T-helper 1 cell treated with Interleukin-12 subunit alpha and Interleukin-12 subunit beta and Interleukin-4 antibody, amounts not matched to agents 30 μg/mL and 1 μg/mL, for 36 hours (primary cell): ENCODE measurements around the gene METTL25B.

ENCODE experiments used
- H3K27ac Mint-ChIP-seq: one replicate; pipeline ENCODE4 v1.8.0; 2021; ENCODE audit warnings: mild to moderate bottlenecking, mixed read lengths
- H3K27me3 Mint-ChIP-seq: one replicate; pipeline ENCODE4 v1.8.0; 2021; ENCODE audit warnings: low read depth, mixed read lengths
- H3K36me3 Mint-ChIP-seq: one replicate; pipeline ENCODE4 v1.8.0; 2021; ENCODE audit warnings: low read depth, mixed read lengths
- H3K4me1 Mint-ChIP-seq: one replicate; pipeline ENCODE4 v1.8.0; 2021; ENCODE audit warnings: low read depth, mixed read lengths
- H3K4me3 Mint-ChIP-seq: one replicate; pipeline ENCODE4 v1.8.0; 2021; ENCODE audit warnings: mild to moderate bottlenecking, moderate library complexity, mixed read lengths
- H3K9me3 Mint-ChIP-seq: one replicate; pipeline ENCODE4 v1.8.0; 2021; ENCODE audit warnings: mixed read lengths

METTL25B gene

DNA sequence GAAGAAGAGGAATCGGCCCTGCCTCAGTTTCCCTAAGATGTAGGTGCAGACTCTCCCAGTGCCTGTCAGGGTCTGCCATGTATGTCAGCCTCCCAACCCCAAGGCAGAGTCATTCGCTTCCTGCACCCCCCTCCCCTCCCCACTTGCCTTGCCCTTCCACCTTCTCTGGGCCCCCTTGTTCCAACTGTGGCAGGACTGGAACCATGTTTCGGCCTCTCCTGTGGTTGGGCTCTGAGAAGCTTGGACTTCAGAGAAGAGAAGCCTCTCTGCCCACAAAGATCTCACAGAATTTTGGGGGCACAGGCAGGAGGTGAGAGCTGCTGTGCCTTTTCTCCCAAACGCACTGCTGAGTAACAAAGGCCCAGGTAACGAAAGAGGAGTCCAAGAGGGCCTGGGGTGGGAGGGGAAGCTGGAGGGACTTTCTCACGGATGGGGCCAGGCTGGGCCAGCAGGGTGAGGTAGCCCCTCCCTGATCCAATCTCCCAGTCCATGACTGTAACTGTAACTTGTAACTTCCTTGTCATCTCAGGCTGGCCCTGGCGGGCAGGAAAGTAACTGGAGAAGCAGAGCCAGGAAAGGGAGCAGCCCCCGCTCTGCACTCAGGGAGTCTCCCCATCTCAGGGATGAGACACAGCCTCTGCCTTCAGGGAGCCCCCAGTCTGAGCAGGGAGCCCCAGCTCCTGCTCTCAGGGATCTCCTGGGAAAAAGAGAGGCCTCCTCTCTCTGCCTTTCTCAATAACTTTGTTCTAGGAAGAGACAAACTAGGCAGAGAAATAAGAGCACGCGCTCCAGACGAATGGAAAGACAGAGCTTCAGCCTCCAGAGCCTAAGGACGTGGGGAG is 34.2 kb upstream of the METTL25B start:
- peaks cover 3% of the 10 kb centered on the region for H3K36me3 Mint-ChIP-seq
- H3K4me1 Mint-ChIP-seq: peaks cover 21% of the 10 kb centered on the region
- peaks cover 76% of the 10 kb centered on the region for H3K27me3 Mint-ChIP-seq
- no peak overlapping the region for H3K4me3 Mint-ChIP-seq
- H3K9me3 Mint-ChIP-seq: no peaks in the 10 kb centered on the region
- no peak overlapping the region for H3K27ac Mint-ChIP-seq

DNA sequence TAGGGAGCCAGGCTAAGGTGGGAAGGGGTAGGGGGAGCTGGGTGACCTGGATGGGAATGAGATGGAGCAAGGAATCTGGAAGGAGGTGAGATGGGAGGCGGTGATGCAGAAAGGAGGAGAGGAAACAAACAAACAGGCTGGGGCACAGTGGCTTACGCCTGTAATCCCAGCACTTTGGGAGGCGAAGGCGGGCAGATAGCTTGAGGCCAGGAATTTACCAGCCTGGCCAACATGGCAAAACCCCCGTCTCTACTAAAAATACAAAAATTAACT is 33.6 kb upstream of the METTL25B start:
- no peak overlapping the region for H3K27ac Mint-ChIP-seq
- peaks cover 18% of the 10 kb centered on the region for H3K4me1 Mint-ChIP-seq
- H3K9me3 Mint-ChIP-seq: no peaks in the 10 kb centered on the region
- H3K36me3 Mint-ChIP-seq: peaks cover 3% of the 10 kb centered on the region
- no peak overlapping the region for H3K4me3 Mint-ChIP-seq
- peaks cover 74% of the 10 kb centered on the region for H3K27me3 Mint-ChIP-seq

DNA sequence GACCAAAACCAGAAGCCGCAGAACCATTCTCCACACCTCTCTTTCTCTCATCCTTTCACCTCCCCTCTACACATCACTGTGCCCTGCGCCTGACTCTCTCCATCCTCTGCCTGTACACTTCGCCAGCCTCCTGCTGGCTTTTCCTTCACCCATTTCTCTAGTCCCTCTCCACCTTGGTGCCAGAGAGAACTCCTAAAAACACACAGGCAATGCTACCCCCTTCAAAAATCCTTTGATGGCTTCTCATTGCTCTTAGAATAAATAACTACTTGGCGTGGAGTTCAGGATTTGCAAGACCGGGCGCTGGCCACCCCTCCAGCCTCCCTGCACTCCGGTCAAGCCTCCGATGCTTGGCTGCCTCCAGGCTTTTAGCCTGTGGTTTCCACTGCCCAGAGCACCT is 31.5 kb upstream of the METTL25B start:
- Mint-ChIP-seq H3K4me3 (no peak overlapping the region), H3K27ac (no peak overlapping the region), H3K4me1 (peaks cover 14% of the 10 kb centered on the region), H3K36me3 (peaks cover 3% of the 10 kb centered on the region), H3K27me3 (peaks cover 55% of the 10 kb centered on the region), H3K9me3 (no peaks in the 10 kb centered on the region)

DNA sequence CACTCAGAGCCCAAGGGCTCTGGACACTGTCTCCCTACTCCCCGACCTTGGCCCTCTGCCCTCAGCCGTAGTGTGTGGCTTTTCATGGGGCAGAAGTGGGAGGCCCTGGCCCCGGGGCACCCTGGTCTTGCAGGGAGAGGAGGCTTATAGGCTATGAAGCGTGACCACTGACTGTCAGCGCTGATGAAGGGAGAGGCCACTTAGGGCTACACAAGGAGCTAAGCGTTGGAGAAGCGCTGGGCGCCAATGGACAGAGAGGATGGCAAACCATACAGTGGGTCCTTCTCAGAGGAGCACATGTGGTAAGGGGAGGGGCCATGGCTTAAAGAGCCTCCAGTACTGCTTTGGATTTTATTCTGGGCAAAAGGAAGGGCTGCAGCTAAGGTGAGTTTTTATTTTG is 30.8 kb upstream of the METTL25B start:
- no peak overlapping the region for H3K27ac Mint-ChIP-seq
- H3K9me3 Mint-ChIP-seq: no peaks in the 10 kb centered on the region
- no peak overlapping the region for H3K4me3 Mint-ChIP-seq
- peaks cover 8% of the 10 kb centered on the region for H3K4me1 Mint-ChIP-seq
- H3K36me3 Mint-ChIP-seq: peaks cover 3% of the 10 kb centered on the region
- H3K27me3 Mint-ChIP-seq: peaks cover 50% of the 10 kb centered on the region

DNA sequence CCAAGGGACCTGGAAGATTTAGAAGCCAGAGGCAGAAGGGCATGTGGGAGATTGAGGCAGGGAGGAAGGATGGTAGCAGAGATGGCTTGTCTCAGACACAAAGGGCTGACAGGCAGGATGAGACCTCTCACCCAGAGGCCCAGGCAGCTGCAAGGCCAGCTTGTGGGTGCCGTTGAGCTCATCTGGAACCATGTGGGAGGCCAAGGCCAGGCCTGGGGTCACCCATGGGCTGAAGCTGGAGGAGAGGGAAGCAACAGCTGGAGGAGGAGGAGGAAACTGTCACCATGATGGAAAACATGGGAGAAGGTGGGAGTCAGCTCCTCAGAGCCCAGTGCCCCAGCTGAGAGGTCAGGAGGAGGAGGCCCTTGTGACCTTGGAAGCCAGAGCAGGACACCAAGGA is 29.3 kb upstream of the METTL25B start:
- H3K4me1 Mint-ChIP-seq: no peaks in the 10 kb centered on the region
- H3K27me3 Mint-ChIP-seq: peaks cover 50% of the 10 kb centered on the region
- H3K36me3 Mint-ChIP-seq: peaks cover 1% of the 10 kb centered on the region
- H3K27ac Mint-ChIP-seq: no peak overlapping the region
- H3K9me3 Mint-ChIP-seq: no peaks in the 10 kb centered on the region
- no peak overlapping the region for H3K4me3 Mint-ChIP-seq

DNA sequence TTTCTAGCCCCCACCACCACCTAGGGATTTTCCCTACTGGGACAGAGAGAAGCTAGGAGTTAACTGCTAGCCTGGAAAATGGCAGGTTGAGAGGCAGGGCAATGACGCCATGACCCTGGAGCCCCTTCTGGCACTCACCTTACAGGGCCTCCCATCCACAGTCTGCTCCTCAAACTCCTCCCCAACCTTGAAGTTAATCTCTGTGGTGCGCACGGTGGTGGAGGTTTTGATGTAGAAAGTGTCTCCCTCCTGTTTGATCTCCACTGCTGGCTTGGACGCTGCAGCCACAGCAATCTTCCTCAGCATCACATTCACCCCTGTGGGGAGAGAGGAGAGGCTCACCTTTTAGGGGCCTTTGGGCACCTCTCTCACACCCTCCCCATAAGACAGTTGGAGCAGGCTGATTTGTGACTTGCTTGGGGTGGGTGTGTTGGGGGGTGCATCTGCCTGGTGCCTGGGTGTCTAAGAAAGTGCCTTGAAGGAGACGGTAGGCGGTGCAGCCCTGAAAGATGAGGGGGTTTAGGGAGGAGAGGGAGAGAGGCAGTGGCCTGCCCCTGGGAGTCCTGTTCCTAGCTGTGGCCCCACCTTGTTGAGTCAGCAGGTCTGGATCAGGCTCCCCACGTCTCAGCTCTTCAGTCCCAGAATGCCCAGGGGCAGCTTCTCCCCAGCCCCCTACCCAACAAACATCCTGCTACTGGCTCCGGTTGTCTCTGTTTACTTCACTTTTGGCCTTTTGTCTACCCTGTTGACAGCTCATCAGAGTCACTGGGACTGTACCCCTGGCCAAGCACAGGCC is 27.3 kb upstream of the METTL25B start:
- H3K27me3 Mint-ChIP-seq: peaks cover 60% of the 10 kb centered on the region
- H3K9me3 Mint-ChIP-seq: no peaks in the 10 kb centered on the region
- no peak overlapping the region for H3K27ac Mint-ChIP-seq
- H3K4me1 Mint-ChIP-seq: peaks cover 7% of the 10 kb centered on the region
- no peak overlapping the region for H3K4me3 Mint-ChIP-seq
- H3K36me3 Mint-ChIP-seq: peaks cover 1% of the 10 kb centered on the region

DNA sequence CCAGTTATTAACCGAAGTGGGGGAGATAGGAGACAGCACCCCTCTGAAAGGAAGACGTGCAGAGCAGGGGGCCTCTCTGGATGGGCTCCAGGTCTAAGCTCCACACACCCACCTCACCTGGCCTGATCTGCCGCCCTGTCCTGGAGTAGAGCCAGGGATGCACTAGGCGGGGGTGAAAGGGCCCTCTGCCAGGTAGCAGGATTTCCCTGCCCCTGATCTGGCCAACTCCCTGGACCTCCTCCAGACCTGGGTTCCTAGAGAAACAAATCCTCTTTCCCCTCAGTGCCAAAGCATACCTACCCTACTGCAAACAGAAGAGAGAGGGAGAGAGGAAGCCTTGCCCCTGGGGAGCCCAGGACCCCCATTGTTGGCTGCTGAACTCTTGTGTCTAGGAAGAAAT is 24.9 kb upstream of the METTL25B start:
- Mint-ChIP-seq H3K27ac (no peak overlapping the region), H3K36me3 (peaks cover 1% of the 10 kb centered on the region), H3K4me3 (no peak overlapping the region), H3K27me3 (peaks cover 58% of the 10 kb centered on the region), H3K9me3 (no peaks in the 10 kb centered on the region), H3K4me1 (peaks cover 17% of the 10 kb centered on the region)

DNA sequence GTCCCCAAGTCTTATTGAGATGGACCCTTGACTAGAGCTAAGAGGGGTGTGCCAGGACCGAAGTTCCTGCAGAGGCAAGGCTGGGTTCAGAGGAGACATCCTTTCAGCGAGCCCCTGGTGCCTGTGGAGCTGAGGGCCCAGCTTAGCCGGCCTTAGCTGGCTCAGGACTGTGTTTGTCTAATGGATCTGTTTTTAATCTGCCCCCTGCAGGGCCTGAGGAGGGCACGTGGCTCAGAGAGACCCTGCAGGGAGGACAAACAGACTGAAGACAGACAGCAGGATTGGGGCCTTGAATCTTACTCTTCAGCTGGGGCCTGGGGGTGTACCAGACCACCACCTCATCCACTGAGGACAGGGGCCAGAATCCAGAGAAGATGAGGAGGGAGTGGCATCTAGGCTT is 24.5 kb upstream of the METTL25B start:
- no peak overlapping the region for H3K27ac Mint-ChIP-seq
- H3K4me1 Mint-ChIP-seq: peaks cover 17% of the 10 kb centered on the region
- H3K36me3 Mint-ChIP-seq: peaks cover 2% of the 10 kb centered on the region
- H3K27me3 Mint-ChIP-seq: peaks cover 54% of the 10 kb centered on the region
- H3K9me3 Mint-ChIP-seq: no peaks in the 10 kb centered on the region
- no peak overlapping the region for H3K4me3 Mint-ChIP-seq

DNA sequence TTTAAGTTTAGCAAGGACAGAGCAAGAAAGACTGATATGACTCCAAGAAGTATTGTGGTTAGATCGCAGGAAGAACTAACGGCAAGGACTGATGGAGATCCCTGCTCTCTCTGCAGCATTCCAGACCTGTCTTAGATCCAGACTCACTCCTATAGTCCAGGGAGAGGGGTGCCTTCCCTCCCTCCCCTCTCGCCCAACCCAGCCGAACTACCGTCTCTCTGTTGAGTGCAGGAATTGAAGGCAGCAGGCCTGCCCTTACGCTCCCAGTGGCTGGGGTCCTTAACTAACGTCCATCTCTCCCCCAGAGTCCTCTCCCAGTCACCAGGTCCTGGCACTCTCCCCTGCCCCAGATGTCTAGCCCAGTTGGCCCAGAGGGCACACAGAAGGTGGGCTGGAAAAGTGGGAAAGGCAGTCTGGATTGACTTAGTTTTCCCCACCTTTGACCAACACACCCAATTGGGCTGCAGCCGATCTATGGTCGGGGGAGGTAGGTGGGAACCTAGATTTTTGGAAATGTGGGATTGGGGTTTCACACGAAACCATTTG is 24.0 kb upstream of the METTL25B start:
- Mint-ChIP-seq H3K27me3 (peaks cover 50% of the 10 kb centered on the region), H3K9me3 (no peaks in the 10 kb centered on the region), H3K36me3 (peaks cover 1% of the 10 kb centered on the region), H3K4me3 (no peak overlapping the region), H3K27ac (no peak overlapping the region), H3K4me1 (peaks cover 17% of the 10 kb centered on the region)

DNA sequence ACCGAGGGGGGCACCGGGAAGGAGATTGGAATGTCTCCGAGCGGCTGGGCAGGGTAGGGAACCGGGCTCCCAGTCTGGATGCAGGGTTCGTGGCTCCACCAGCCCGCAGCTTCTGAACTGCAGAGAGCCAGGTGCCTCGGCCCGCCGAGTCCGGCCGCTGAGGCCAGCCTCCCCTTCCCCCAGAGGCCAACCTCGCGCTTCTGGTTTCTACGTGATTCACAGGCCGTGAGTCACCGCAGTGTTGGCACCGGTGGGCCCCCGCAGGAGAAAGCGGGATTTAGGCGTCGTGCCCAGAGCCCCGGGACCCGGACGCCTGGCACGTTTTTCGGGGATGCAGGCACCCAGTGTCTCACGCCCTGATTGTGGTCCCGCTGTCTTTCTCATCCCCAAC is 23.3 kb upstream of the METTL25B start:
- H3K27ac Mint-ChIP-seq: no peak overlapping the region

DNA sequence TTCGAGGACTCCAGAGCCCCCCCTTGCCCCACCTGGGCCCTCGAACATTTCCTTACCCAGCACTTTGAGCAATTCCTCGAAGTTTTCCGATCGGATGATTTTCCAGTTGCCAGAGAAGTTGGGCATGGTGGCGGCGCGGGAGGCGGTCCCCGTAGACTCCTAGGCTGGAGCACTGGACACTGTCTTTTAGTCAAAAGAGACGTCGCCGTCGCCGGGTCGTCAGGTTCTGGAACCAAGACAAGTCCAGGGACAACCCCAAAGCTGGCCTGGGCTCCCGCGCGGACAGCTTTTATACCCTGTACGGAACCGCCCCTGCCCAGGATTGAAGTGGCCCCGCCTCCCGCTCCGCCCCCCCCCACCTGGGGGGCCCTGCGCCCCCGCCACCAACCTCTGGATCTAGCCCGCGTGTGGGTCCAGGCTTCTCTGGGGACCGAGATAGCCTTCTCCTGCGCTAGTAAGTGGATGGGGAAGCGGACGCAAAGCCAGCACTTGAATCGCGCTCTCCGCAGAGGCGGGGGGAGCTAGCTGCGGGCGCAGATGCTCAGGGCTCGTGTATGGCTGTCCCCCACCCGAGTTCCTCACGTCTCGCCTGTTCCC is 22.9 kb upstream of the METTL25B start, which contains the start of gene CRABP2:
CRABP2 (minus strand) TSS at position 263 of the 597 bp plus-strand sequence; CDS start at position 126, 137 bp downstream.
- peaks cover 17% of the 10 kb centered on the region for H3K4me1 Mint-ChIP-seq
- H3K36me3 Mint-ChIP-seq: peaks cover 1% of the 10 kb centered on the region
- H3K27me3 Mint-ChIP-seq: peaks cover 46% of the 10 kb centered on the region
- no peaks in the 10 kb centered on the region for H3K9me3 Mint-ChIP-seq
- peak within 1 kb of the TSS; percentile 84 for H3K4me3 Mint-ChIP-seq
- H3K27ac Mint-ChIP-seq: peak within 1 kb of the TSS; percentile 62

More for the DNA sequence above, 23.3 kb upstream of the METTL25B start:
- peaks cover 46% of the 10 kb centered on the region for H3K27me3 Mint-ChIP-seq
- H3K9me3 Mint-ChIP-seq: no peaks in the 10 kb centered on the region
- peaks cover 17% of the 10 kb centered on the region for H3K4me1 Mint-ChIP-seq
- peaks cover 1% of the 10 kb centered on the region for H3K36me3 Mint-ChIP-seq
- peak overlapping the region; percentile 28 for H3K4me3 Mint-ChIP-seq

DNA sequence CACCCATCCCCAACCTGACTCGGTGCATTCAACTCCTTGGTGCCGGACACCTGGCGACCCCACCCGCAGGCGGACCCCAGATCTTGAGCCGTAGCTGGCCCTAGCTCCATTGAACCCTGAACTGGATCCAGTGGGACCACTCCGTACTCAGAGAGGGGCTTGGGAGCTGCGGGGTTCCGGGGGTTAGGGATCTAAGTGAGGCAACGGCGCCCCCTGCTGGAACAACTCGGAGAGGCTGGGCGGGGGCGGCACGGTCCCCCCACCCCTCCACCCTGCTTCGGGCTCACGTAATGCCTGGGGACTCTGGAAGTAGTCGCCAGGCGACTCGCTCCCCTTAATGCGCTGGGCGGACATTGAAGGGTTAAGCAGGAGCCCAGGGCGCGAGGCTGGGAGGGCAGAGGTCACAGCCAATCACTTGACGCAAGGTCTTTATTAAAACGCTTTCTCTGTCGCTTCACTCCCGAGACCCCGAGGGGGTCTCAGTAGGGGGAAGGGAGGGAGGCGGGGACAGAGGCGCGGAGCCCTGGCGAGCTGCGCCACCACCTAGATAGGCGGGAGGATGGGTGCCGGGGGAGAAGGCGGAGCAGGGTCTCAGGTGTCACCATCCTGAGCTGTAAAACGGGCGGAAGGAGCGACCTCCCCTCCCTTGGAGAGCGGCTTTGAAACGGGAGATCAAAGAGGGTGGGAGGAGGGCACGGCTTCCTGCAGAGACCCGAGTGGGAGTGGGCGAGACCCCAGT is 22.2 kb upstream of the METTL25B start:
- Mint-ChIP-seq H3K36me3 (peaks cover 1% of the 10 kb centered on the region), H3K4me1 (peaks cover 17% of the 10 kb centered on the region), H3K27me3 (peaks cover 46% of the 10 kb centered on the region), H3K9me3 (no peaks in the 10 kb centered on the region), H3K27ac (peak overlapping the region; percentile 62), H3K4me3 (peak overlapping the region; percentile 84)

DNA sequence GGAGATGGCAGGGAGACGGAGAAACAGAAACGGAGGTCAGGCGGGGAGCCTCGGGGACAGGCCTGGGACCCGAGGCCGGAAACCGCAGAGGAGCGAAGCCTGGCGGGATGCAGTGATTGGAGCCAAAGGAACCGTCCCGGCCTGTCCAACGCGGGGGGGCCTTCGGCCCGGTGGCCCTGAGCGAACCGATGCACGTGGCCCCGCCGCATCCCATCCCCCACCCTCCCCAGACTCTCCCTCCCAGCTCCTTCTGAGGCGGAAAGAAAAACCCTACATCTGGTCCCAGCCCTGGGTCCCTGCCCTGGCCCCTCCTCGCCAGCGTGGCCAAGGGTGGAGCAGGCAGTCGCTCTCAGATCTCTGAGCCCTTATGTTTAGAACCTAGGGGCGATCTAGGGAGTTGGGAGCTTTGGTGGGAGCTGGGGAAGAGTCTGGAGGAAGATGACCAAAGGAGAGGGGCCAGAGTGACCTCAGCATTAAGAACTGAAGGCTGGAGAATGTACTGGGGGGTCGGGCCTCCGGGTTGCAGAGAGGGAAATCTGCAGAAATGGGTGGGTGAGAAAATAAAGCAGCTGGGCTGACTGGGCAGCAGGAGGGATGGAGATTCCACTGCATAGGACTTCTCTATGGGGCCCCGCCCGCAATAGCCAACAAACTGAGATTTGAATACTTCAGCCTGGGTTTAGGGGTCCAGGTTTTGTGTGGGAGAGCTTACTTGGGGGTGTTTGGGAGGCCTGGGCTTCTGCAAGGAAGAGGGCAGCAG is 21.4 kb upstream of the METTL25B start:
- H3K9me3 Mint-ChIP-seq: no peaks in the 10 kb centered on the region
- H3K4me1 Mint-ChIP-seq: peaks cover 17% of the 10 kb centered on the region
- no peak overlapping the region for H3K27ac Mint-ChIP-seq
- H3K4me3 Mint-ChIP-seq: peak overlapping the region; percentile 84
- peaks cover 46% of the 10 kb centered on the region for H3K27me3 Mint-ChIP-seq
- peaks cover 1% of the 10 kb centered on the region for H3K36me3 Mint-ChIP-seq
